Mesenchymal stem cell (in vitro differentiated cells and primary cell): ENCODE results near the gene ZFYVE21.

Experiments used
- DNase-seq: peaks from one replicate; pipeline ENCODE4 v3.0.0-alpha.2; 2013
- H2AFZ ChIP-seq: one replicate; pipeline ENCODE4 v1.6.1; 2013; ENCODE audit warnings: low read depth, mild to moderate bottlenecking, control low read depth, inconsistent platforms, low read length, moderate library complexity
- H2AK5ac ChIP-seq: 2 replicates; pipeline ENCODE4 v1.6.1; 2013; ENCODE audit warnings: low read length, moderate library complexity, mild to moderate bottlenecking, inconsistent platforms; ENCODE audit not compliant: severe bottlenecking
- H2BK120ac ChIP-seq: one replicate; pipeline ENCODE4 v1.6.1; 2013; ENCODE audit warnings: low read depth, mild to moderate bottlenecking, inconsistent platforms, low read length, moderate library complexity
- H2BK12ac ChIP-seq, 2 experiments: one replicate each; pipeline ENCODE4 v1.6.1; 2013; ENCODE audit warnings: inconsistent platforms in 2 of 2, low read length in 2 of 2, mild to moderate bottlenecking in 2 of 2, moderate library complexity in 2 of 2, control low read depth in 1 of 2
- H2BK15ac ChIP-seq: one replicate; pipeline ENCODE4 v1.6.1; 2013; ENCODE audit warnings: mild to moderate bottlenecking, low read depth, inconsistent platforms; ENCODE audit not compliant: poor library complexity, severe bottlenecking
- H2BK5ac ChIP-seq: 2 replicates; pipeline ENCODE4 v1.6.1; 2013; ENCODE audit warnings: low read depth, mild to moderate bottlenecking, low read length, control low read depth, inconsistent platforms; ENCODE audit not compliant: poor library complexity, severe bottlenecking
- H3K14ac ChIP-seq, 2 experiments: one replicate each; pipeline ENCODE4 v1.6.1; 2013; ENCODE audit warnings: inconsistent platforms in 2 of 2, low read length in 2 of 2, control low read depth in 1 of 2, mild to moderate bottlenecking in 1 of 2, moderate library complexity in 1 of 2
- H3K18ac ChIP-seq, 2 experiments: one replicate each; pipeline ENCODE4 v1.6.1; 2013; ENCODE audit warnings: inconsistent platforms in 2 of 2, low read length in 2 of 2, control low read depth in 1 of 2, low read depth in 1 of 2, mild to moderate bottlenecking in 1 of 2
- H3K23ac ChIP-seq, 2 experiments: one replicate each; pipeline ENCODE4 v1.6.1; 2013; ENCODE audit warnings: inconsistent platforms in 2 of 2, low read length in 2 of 2, mild to moderate bottlenecking in 2 of 2, moderate library complexity in 2 of 2, control low read depth in 1 of 2
- H3K27ac ChIP-seq: 2 replicates; pipeline ENCODE4 v1.5.1; 2013; ENCODE audit warnings: mild to moderate bottlenecking, moderate library complexity, low read length, control low read depth, inconsistent platforms; ENCODE audit not compliant: poor library complexity, severe bottlenecking
- H3K27me3 ChIP-seq, 2 experiments: 2 replicates each; pipeline versions ENCODE4 v1.6.1 to v1.7.0; 2013; ENCODE audit warnings: low read length in 2 of 2, mild to moderate bottlenecking in 2 of 2, moderate library complexity in 2 of 2, control low read depth in 1 of 2, inconsistent platforms in 1 of 2; ENCODE audit not compliant: control insufficient read depth in 1 of 2, insufficient read depth in 1 of 2
- H3K36me3 ChIP-seq, 2 experiments: 2 replicates each; pipeline versions ENCODE4 v1.6.1 to v1.7.0; 2013; ENCODE audit warnings: low read length in 2 of 2, control low read depth in 1 of 2, inconsistent platforms in 1 of 2, low read depth in 1 of 2, mild to moderate bottlenecking in 1 of 2; ENCODE audit not compliant: insufficient read depth in 2 of 2, control insufficient read depth in 1 of 2
- H3K4ac ChIP-seq, 2 experiments: one replicate each; pipeline ENCODE4 v1.6.1; 2013; ENCODE audit warnings: inconsistent platforms in 2 of 2, low read length in 2 of 2, mild to moderate bottlenecking in 2 of 2, moderate library complexity in 2 of 2, control low read depth in 1 of 2, low read depth in 1 of 2
- H3K4me1 ChIP-seq: 2 replicates; pipeline ENCODE4 v1.6.1; 2013; ENCODE audit warnings: low read depth, low read length, control low read depth; ENCODE audit not compliant: control insufficient read depth, insufficient read depth
- H3K4me2 ChIP-seq: 2 replicates; pipeline ENCODE4 v1.6.1; 2013; ENCODE audit warnings: low read length, mild to moderate bottlenecking, inconsistent platforms; ENCODE audit not compliant: poor library complexity, severe bottlenecking
- H3K4me3 ChIP-seq, 2 experiments: 2 replicates each; pipeline versions ENCODE4 v1.5.1 to v1.7.0; 2013; ENCODE audit warnings: low read length in 2 of 2, mild to moderate bottlenecking in 2 of 2, control low read depth in 1 of 2, low read depth in 1 of 2; ENCODE audit not compliant: insufficient read depth in 1 of 2
- H3K79me1 ChIP-seq: replicated peaks from 2 replicates; pipeline ENCODE4 v1.6.1; 2013; ENCODE audit warnings: mild to moderate bottlenecking, control low read depth, low read length, inconsistent platforms; ENCODE audit not compliant: poor library complexity, severe bottlenecking
- H3K9ac ChIP-seq: 2 replicates; pipeline ENCODE4 v1.7.0; 2013; ENCODE audit warnings: mild to moderate bottlenecking, low read length, moderate library complexity
- H3K9me3 ChIP-seq: 2 replicates; pipeline ENCODE4 v1.7.0; 2013; ENCODE audit warnings: mild to moderate bottlenecking, low read length; ENCODE audit not compliant: control insufficient read depth
- H4K8ac ChIP-seq: one replicate; pipeline ENCODE4 v1.6.1; 2013; ENCODE audit warnings: inconsistent platforms, mild to moderate bottlenecking, low read length, moderate library complexity
- H4K91ac ChIP-seq: one replicate; pipeline ENCODE4 v1.6.1; 2013; ENCODE audit warnings: mild to moderate bottlenecking, low read length, inconsistent platforms
- WGBS: methylation state at CpG from one replicate; pipeline ENCODE4 v1.1.7; 2013; ENCODE audit warnings: mixed read lengths; 5-methylcytosine and 5-hydroxymethylcytosine counted together

The ZFYVE21 gene

GRCh38 chr14:103762541-103762940 lies 46.9 kb downstream of the ZFYVE21 start:
- H2BK15ac ChIP-seq, result no peak overlapping the region
- no peak for DNase-seq
- no peak overlapping the region for H2BK5ac ChIP-seq
- H3K4ac ChIP-seq, result no peak overlapping the region
- H3K36me3 ChIP-seq, result no peaks in the 10 kb centered on the region
- no peak overlapping the region for H3K23ac ChIP-seq
- no peak overlapping the region for H3K18ac ChIP-seq
- H4K8ac ChIP-seq, result no peak overlapping the region
- no peak overlapping the region for H4K91ac ChIP-seq
- H2BK12ac ChIP-seq, result no peak overlapping the region
- H3K14ac ChIP-seq, result no peak overlapping the region
- H3K4me1 ChIP-seq, result peaks cover 4% of the 10 kb centered on the region
- no peaks in the 10 kb centered on the region for H3K27me3 ChIP-seq
- H3K4me2 ChIP-seq, result no peak overlapping the region
- H3K4me3 ChIP-seq, result no peak overlapping the region
- H2AK5ac ChIP-seq, result no peak overlapping the region
- no peak overlapping the region for H3K27ac ChIP-seq
- H2BK120ac ChIP-seq, result no peak overlapping the region
- no peak overlapping the region for H2AFZ ChIP-seq
- no peak overlapping the region for H3K9ac ChIP-seq
- no peaks in the 10 kb centered on the region for H3K9me3 ChIP-seq
- 82% methylated on average over 8 of the region's 13 CpGs for WGBS
- H3K79me1 ChIP-seq, result no peaks in the 10 kb centered on the region

- no peak overlapping the region for H2AFZ ChIP-seq
- no peak overlapping the region for H3K14ac ChIP-seq
- H2BK15ac ChIP-seq, result no peak overlapping the region
- no peak overlapping the region for H4K8ac ChIP-seq
- peaks cover 4% of the 10 kb centered on the region for H3K4me1 ChIP-seq
- no peak overlapping the region for H2BK5ac ChIP-seq
- no peak overlapping the region for H2BK120ac ChIP-seq
- H4K91ac ChIP-seq, result no peak overlapping the region
- H2AK5ac ChIP-seq, result no peak overlapping the region
- no peak overlapping the region for H3K27ac ChIP-seq
- 91% methylated on average over 2 of the region's 5 CpGs for WGBS
- H2BK12ac ChIP-seq, result no peak overlapping the region
- H3K23ac ChIP-seq, result no peak overlapping the region
- H3K9me3 ChIP-seq, result no peaks in the 10 kb centered on the region
- no peaks in the 10 kb centered on the region for H3K36me3 ChIP-seq
- no peak for DNase-seq
- H3K4me2 ChIP-seq, result no peak overlapping the region
- H3K9ac ChIP-seq, result no peak overlapping the region
- no peaks in the 10 kb centered on the region for H3K79me1 ChIP-seq
- H3K4me3 ChIP-seq, result no peak overlapping the region
- no peaks in the 10 kb centered on the region for H3K27me3 ChIP-seq
- no peak overlapping the region for H3K4ac ChIP-seq
- no peak overlapping the region for H3K18ac ChIP-seq
Measured at GRCh38 chr14:103763730-103764488, 48.3 kb downstream of the ZFYVE21 start.

GRCh38 chr14:103765526-103765925 lies 49.9 kb downstream of the ZFYVE21 start:
- DNase-seq, result no peak
- Histone ChIP-seq H3K4me3 (no peak overlapping the region), H3K9me3 (no peaks in the 10 kb centered on the region), H3K27me3 (no peaks in the 10 kb centered on the region), H3K9ac (no peak overlapping the region), H3K79me1 (no peaks in the 10 kb centered on the region), H3K14ac (no peak overlapping the region), H3K27ac (no peak overlapping the region), H4K8ac (no peak overlapping the region), H2AFZ (no peak overlapping the region), H3K23ac (no peak overlapping the region), H2AK5ac (no peak overlapping the region), H2BK5ac (no peak overlapping the region), H3K4me2 (no peak overlapping the region), H3K18ac (no peak overlapping the region), H4K91ac (no peak overlapping the region), H3K4ac (no peak overlapping the region), H2BK120ac (no peak overlapping the region), H3K4me1 (peaks cover 4% of the 10 kb centered on the region), H2BK15ac (no peak overlapping the region), H2BK12ac (no peak overlapping the region), H3K36me3 (no peaks in the 10 kb centered on the region)
- WGBS, result 97% methylated on average over 3 of the region's 3 CpGs

- H3K23ac ChIP-seq, result no peak overlapping the region
Measured at GRCh38 chr14:103767336-103767894, 51.8 kb downstream of the ZFYVE21 start.

More at GRCh38 chr14:103767336-103767894, 51.8 kb downstream of the ZFYVE21 start:
- H3K14ac ChIP-seq, result no peak overlapping the region
- no peak overlapping the region for H2BK12ac ChIP-seq
- H3K27me3 ChIP-seq, result no peaks in the 10 kb centered on the region
- H3K4ac ChIP-seq, result no peak overlapping the region
- H3K4me2 ChIP-seq, result no peak overlapping the region
- no peak overlapping the region for H2AFZ ChIP-seq
- H3K27ac ChIP-seq, result no peak overlapping the region
- H2BK5ac ChIP-seq, result no peak overlapping the region
- H3K18ac ChIP-seq, result no peak overlapping the region
- H3K9me3 ChIP-seq, result no peaks in the 10 kb centered on the region
- H3K9ac ChIP-seq, result no peak overlapping the region
- no peak overlapping the region for H4K8ac ChIP-seq
- 73% methylated on average over 4 of the region's 4 CpGs for WGBS
- H3K4me1 ChIP-seq, result peaks cover 2% of the 10 kb centered on the region
- H2BK120ac ChIP-seq, result no peak overlapping the region
- no peak overlapping the region for H3K4me3 ChIP-seq
- no peak overlapping the region for H2AK5ac ChIP-seq
- H2BK15ac ChIP-seq, result no peak overlapping the region
- no peaks in the 10 kb centered on the region for H3K36me3 ChIP-seq
- DNase-seq, result peak; percentile 7
- no peaks in the 10 kb centered on the region for H3K79me1 ChIP-seq
- no peak overlapping the region for H4K91ac ChIP-seq
